Psoas muscle (tissue), 8 donors: ENCODE data around the gene FGFRL1. TPM values are rescaled to one million over a fixed set of nuclear protein-coding genes. Genes with fewer than 3 reads are reported as not detected.

Experiments used
- ATAC-seq, 4 donors: fragments of 200-7000 bp; cut with Tn5 transposase; one replicate each; pipeline ENCODE4 v1.9.1; 2020; ENCODE audit warnings: moderate library complexity in 3 of 4, mild to moderate bottlenecking in 2 of 4
- DNase-seq, 2 donors: peaks; one replicate each; pipeline ENCODE4 v3.0.0-alpha.2; 2020
- H3K27ac ChIP-seq: fragments of 200-600 bp; one replicate; pipeline ENCODE4 v1.8.0; 2022
- H3K27me3 ChIP-seq, 3 donors: fragments of 200-600 bp in 1 of 3; one replicate each; pipeline versions ENCODE4 v1.6.1 to v1.8.0; 2013 to 2022; ENCODE audit warnings: low read length in 2 of 3, mild to moderate bottlenecking in 2 of 3, moderate library complexity in 1 of 3; ENCODE audit not compliant: insufficient read depth in 3 of 3
- H3K36me3 ChIP-seq, 2 donors: fragments of 200-600 bp in 1 of 2; one replicate each; pipeline versions ENCODE4 v1.6.1 to v1.8.0; 2013 to 2022; ENCODE audit warnings: low read depth in 1 of 2, mild to moderate bottlenecking in 1 of 2, moderate library complexity in 1 of 2; ENCODE audit not compliant: insufficient read depth in 1 of 2
- H3K4me1 ChIP-seq: fragments of 200-600 bp; one replicate; pipeline ENCODE4 v1.8.0; 2022
- H3K4me3 ChIP-seq: fragments of 200-600 bp; one replicate; pipeline ENCODE4 v1.8.0; 2022; ENCODE audit warnings: mild to moderate bottlenecking
- H3K9me3 ChIP-seq: fragments of 200-600 bp; one replicate; pipeline ENCODE4 v1.8.0; 2022
- WGBS, 3 donors: extraction: QIAGEN DNeasy Blood & Tissue Kit; methylation state at CpG; one replicate each; pipeline versions ENCODE4 v1.1.6 to v1.1.7; 2013; 5-methylcytosine and 5-hydroxymethylcytosine counted together
- intact Hi-C, 2 donors: fragments of 100-400 bp; cut with DNase I; formaldehyde crosslinking; loops; one replicate each; pipeline versions ENCODE4 v1.11.0 to v1.14.2; 2022
- polyA plus RNA-seq, 3 donors: library from polyadenylated mRNA; stranded (reverse); fragments of 200-250 nt; gene quantifications; one replicate each; pipeline ENCODE4 v1.2.3, GENCODE V29; 2013
- total RNA-seq, 4 donors: library from RNA; stranded (reverse); fragmentation: NEBNext Ultra II Directional in 2 of 4; extraction: Animal tissue kit (Norgen Biotek cat#: 25700) in 2 of 4; gene quantifications; one replicate each; pipeline versions ENCODE4 v1.2.1 to v1.2.4, GENCODE V29; 2021 to 2023
- TF ChIP-seq, protein P1 (sequence below): fragments of 200-600 bp; IDR thresholded peaks from one replicate; pipeline ENCODE4 v1.8.0; 2022; ENCODE audit warnings: antibody characterized with exemption
- donor health status: healthy with polysubstance abuse.
- donor health status: DM: no; HTN: no; CAD: no; lungs with moderate emphysema.
- donor health status: Bipolar disorder and iron deficiency.
- donor health status: healthy.
- donor health status: DM: yes; HTN: yes; CAD: no.
- donor health status: DM: no; HTN: no; CAD: no.
- donor health status: DM: no; HTN: no; CAD: no.
- donor health status: DM: yes; HTN: yes; CAD: no.

Gene FGFRL1
- total and polyA plus RNA-seq, 7 donors = 9.8 to 41.2 (median 15.5) TPM

DNA sequence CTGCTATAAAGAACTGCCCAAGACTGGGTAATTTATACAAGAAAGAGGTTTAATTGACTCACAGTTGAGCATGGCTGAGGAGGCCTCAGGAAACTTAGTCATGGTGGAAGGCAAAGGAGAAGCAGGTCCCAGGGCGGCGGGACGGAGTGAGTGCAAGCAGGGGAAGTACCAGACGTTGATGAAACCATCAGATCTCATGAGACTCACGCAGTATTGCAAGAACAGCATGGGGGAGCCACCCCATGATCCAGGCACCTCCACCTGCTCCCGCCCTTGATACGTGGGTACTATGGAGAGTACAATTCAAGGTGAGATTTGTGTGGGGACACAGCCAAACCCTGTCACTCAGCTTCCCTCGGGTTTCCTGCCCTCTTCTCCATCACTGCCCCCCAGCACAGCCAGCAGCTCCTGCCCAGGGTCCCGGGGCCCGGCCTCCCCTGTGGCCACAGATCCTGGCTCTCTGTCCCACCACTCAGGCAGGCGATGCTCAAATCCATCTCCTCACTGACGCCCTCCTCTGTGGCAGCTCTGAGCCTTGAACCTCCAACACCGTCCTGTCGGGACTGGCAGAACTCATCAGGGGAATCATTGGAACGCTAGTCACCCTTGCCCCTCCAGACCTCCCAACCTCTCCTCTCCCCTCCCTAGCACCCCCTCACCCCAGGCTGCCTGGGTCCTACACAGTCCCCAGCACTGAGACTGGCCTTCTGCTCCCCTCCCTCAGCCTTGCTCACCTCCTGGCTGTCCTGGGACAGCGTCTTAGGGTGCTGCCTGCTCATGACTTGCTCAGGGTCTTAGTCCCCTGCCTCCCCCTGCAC, 37.6 kb downstream of the FGFRL1 start:
- Histone ChIP-seq H3K4me1 (peaks cover 7% of the 10 kb centered on the region), H3K36me3 (no peaks in the 10 kb centered on the region), H3K27me3 (peaks cover 0 to 78% (median 22%) of the 10 kb centered on the region in 3 donors), H3K9me3 (no peaks in the 10 kb centered on the region), H3K27ac (no peak overlapping the region), H3K4me3 (no peak overlapping the region)
- ATAC-seq = no peak
- intact Hi-C loops = no loop called here
- TF ChIP-seq, protein P1, sequence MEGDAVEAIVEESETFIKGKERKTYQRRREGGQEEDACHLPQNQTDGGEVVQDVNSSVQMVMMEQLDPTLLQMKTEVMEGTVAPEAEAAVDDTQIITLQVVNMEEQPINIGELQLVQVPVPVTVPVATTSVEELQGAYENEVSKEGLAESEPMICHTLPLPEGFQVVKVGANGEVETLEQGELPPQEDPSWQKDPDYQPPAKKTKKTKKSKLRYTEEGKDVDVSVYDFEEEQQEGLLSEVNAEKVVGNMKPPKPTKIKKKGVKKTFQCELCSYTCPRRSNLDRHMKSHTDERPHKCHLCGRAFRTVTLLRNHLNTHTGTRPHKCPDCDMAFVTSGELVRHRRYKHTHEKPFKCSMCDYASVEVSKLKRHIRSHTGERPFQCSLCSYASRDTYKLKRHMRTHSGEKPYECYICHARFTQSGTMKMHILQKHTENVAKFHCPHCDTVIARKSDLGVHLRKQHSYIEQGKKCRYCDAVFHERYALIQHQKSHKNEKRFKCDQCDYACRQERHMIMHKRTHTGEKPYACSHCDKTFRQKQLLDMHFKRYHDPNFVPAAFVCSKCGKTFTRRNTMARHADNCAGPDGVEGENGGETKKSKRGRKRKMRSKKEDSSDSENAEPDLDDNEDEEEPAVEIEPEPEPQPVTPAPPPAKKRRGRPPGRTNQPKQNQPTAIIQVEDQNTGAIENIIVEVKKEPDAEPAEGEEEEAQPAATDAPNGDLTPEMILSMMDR = no peak
- WGBS, 3 donors = 76 to 84% (median 79%) methylated on average over 15 to 16 of the region's 16 CpGs
- DNase-seq = no peak

DNA sequence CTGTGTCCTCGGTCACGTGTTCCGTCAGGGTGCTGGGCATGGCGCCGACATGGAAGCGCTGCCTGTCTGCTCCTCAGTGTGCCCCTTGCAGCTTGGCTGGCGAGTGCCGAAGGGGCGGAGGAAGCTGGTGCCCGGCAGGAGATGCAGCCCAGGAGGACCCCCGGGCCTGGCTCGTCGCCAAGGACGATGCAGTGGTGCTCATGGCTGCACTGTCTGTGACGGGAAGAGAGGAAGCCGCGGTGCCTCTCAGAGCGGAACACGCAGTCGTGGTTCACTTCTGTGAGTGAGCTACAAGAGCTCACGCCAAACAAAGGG, 38.1 kb downstream of the FGFRL1 start:
- ATAC-seq (no peak), DNase-seq (peak in 1 of 2 donors; percentile 19)
- intact Hi-C loops = no loop called here
- TF ChIP-seq, protein P1 = no peak
- no peak overlapping the region for H3K27ac ChIP-seq
- peaks cover 7% of the 10 kb centered on the region for H3K4me1 ChIP-seq
- no peaks in the 10 kb centered on the region for H3K36me3 ChIP-seq
- 79 to 81% (median 79%) methylated on average over 21 of the region's 21 CpGs for WGBS, 3 donors
- no peak overlapping the region for H3K4me3 ChIP-seq
- H3K27me3 ChIP-seq = peaks cover 0 to 72% (median 21%) of the 10 kb centered on the region in 3 donors
- no peaks in the 10 kb centered on the region for H3K9me3 ChIP-seq

DNA sequence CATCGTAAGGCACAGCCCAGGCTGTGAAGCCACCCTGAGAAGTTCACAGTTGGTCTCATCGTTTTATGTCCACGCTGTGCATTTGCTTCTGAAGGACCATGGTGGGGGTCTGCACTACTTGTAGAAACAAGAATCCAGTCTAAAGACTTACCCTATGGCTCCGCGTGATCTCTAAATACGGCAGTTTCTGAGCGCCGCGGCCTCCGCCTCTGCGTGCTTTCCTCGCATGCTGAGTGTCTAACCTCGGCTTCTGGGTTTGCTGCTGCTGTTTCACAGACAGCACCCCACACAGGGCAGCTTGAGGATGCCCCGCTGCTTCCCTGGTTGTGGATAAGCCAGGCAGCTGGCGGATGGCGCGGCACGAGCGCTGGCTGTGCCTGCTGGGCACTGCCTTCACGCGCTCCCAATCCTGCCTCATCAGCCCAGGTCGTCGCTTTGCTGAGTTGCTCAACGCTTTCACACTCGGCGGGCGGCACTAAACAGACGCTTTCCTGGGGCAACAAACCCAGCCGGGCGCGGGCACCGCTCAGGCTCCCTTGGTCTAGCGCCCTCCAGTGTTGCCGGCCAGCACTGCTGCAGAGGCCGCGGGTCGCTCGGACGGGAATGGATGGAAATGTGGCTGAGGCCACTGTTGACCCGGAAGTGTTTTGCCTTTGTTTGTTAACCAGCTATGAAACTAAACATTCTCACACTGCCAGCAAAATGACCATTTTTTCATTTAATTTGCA, 39.2 kb downstream of the FGFRL1 start:
- 73 to 84% (median 74%) methylated on average over 40 of the region's 40 CpGs for WGBS, 3 donors
- intact Hi-C loops = no loop called here
- Histone ChIP-seq H3K4me3 (no peak overlapping the region), H3K36me3 (no peaks in the 10 kb centered on the region), H3K27me3 (peaks cover 0 to 65% (median 14%) of the 10 kb centered on the region in 3 donors), H3K27ac (no peak overlapping the region), H3K9me3 (no peaks in the 10 kb centered on the region), H3K4me1 (peaks cover 7% of the 10 kb centered on the region)
- TF ChIP-seq, protein P1 = no peak
- ATAC-seq (no peak), DNase-seq (peak in 1 of 2 donors; percentile 11)

DNA sequence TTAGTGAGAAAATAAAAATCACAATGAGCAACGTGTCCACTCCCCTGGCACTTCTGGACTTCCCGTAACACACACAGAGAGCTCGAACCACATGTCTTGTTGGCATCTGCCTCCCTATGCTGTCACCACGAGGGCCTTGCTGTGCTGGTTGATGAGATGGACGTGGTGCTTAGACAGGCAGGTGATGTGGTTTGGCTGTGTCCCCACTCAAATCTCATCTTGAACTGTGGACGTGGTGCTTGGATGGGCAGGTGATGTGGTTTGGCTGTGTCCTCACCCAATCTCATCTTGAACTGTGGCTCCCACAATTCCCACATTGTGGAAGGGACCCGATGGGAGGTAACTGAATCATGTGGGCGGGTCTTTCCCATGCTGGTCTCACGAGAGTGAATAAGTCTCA, 40.0 kb downstream of the FGFRL1 start:
- Histone ChIP-seq H3K4me1 (peaks cover 7% of the 10 kb centered on the region), H3K36me3 (no peaks in the 10 kb centered on the region), H3K27me3 (peaks cover 0 to 69% (median 14%) of the 10 kb centered on the region in 3 donors), H3K9me3 (no peaks in the 10 kb centered on the region), H3K27ac (no peak overlapping the region), H3K4me3 (no peak overlapping the region)
- intact Hi-C loops = no loop called here
- 57 to 68% (median 62%) methylated on average over 9 of the region's 9 CpGs for WGBS, 3 donors
- TF ChIP-seq, protein P1 = no peak
- no peak for ATAC-seq
- DNase-seq = no peak
